HepG2 (cell line): ENCODE results near the gene LIPA.

ENCODE experiments used
- POLR2AphosphoS5 ChIP-seq: IDR thresholded peaks from 2 replicates; pipeline ENCODE4 v1.6.1; 2012; ENCODE audit warnings: low read depth, low read length
- TF ChIP-seq, protein P1 (sequence below): sonication (generic); formaldehyde crosslinking; IDR thresholded peaks from 2 replicates; pipeline ENCODE4 v1.5.1; 2020; ENCODE audit warnings: mild to moderate bottlenecking, missing genetic modification reagents
- TF ChIP-seq, protein P2 (sequence below): IDR thresholded peaks from 2 replicates; pipeline ENCODE4 v1.6.1; 2016

DNA sequence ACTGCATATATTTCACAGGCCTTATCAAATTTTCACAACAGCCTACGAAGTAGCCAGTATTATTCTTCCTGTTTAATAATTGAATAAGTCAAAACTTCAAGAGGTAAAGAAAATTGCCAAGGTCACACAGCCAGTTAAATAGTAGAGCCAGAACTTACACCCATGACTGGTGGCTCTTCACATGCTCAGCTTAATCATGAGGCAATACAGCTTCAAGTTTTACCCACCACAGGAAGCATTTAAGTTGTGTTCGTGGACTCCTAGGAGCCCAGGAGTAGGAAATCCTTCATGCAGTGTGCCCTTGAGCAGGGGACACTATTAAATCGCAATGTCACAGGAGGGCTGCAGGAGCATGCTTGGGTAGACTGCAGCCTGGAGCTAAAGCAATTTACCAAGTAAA is 11.1 kb downstream of the LIPA start:
- TF ChIP-seq, protein P1, sequence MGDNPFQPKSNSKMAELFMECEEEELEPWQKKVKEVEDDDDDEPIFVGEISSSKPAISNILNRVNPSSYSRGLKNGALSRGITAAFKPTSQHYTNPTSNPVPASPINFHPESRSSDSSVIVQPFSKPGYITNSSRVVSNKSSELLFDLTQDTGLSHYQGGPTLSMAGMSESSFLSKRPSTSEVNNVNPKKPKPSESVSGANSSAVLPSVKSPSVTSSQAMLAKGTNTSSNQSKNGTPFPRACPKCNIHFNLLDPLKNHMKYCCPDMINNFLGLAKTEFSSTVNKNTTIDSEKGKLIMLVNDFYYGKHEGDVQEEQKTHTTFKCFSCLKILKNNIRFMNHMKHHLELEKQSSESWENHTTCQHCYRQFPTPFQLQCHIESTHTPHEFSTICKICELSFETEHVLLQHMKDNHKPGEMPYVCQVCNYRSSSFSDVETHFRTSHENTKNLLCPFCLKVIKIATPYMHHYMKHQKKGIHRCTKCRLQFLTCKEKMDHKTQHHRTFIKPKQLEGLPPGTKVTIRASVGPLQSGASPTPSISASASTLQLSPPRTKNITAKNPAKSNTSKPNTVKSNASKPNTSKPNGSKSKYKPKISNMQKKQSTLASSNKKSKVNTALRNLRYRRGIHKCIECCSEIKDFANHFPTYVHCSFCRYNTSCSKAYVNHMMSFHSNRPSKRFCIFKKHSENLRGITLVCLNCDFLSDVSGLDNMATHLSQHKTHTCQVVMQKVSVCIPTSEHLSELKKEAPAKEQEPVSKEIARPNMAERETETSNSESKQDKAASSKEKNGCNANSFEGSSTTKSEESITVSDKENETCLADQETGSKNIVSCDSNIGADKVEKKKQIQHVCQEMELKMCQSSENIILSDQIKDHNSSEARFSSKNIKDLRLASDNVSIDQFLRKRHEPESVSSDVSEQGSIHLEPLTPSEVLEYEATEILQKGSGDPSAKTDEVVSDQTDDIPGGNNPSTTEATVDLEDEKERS (CRISPR knock-in tag), result no peak
- TF ChIP-seq, protein P2, sequence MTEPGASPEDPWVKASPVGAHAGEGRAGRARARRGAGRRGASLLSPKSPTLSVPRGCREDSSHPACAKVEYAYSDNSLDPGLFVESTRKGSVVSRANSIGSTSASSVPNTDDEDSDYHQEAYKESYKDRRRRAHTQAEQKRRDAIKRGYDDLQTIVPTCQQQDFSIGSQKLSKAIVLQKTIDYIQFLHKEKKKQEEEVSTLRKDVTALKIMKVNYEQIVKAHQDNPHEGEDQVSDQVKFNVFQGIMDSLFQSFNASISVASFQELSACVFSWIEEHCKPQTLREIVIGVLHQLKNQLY, result no peak
- TF ChIP-seq POLR2AphosphoS5, result no peak
